ENCODE results near the gene SERTAD4. TPM values are rescaled to one million over a fixed set of nuclear protein-coding genes. Genes with fewer than 3 reads are reported as not detected.
A peak's percentile ranks its signal among the peaks of the same experiment; 100 is the strongest.
"Not testable (repeated sequence)": the region's sequence is repeated elsewhere in the genome, so short reads cannot be mapped to it uniquely, and the experiment has no call there.

Gene SERTAD4
- total RNA-seq, 1 experiment from 2014 or later, result 3.9 TPM

DNA sequence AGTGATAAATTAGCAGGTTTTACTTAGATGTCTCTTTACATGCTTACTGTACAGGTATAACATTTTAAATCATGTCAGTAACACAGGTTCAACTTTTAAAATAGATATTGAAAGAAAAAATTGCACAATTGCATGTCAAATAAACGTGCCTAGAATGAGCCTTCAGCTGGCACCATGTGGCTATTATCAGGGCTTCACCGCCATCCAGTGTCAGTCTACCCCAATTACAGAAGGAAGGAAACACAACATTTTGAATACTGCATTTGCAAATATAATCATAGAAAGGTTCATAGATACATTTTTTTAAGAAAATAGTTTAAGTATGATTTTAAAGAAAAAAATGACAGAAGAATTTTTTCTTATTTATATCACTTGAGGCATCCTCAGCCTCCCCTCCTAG, 47.5 kb upstream of the SERTAD4 start:
- no peak overlapping the region for H3K4ac ChIP-seq (ENCODE audit: low read depth, low read length)
- H2BK20ac ChIP-seq (ENCODE audit: low read depth, low read length, poor library complexity, severe bottlenecking), result no peak overlapping the region
- DNase-seq, result no peak
- H2BK120ac ChIP-seq (ENCODE audit: low read depth, low read length, poor library complexity, severe bottlenecking), result no peak overlapping the region
- no peak overlapping the region for H3K9ac ChIP-seq (ENCODE audit: extremely low read depth, insufficient read length, low read length)
- H3K27ac ChIP-seq (ENCODE audit: insufficient read length, low read depth, low read length), result no peak overlapping the region
- Mint-ChIP-seq H3K4me1 (no peaks in the 10 kb centered on the region), H3K27me3 (ENCODE audit: low read depth) (no peaks in the 10 kb centered on the region), H3K36me3 (ENCODE audit: insufficient read depth in 1 of 3, low read depth in 3 of 3) (no peaks in the 10 kb centered on the region), H3K27ac (no peak overlapping the region), H3K4me3 (no peak overlapping the region), H3K9me3 (no peaks in the 10 kb centered on the region)
- H2AK5ac ChIP-seq (ENCODE audit: insufficient read length, low read length), result no peak overlapping the region
- H3K4me2 ChIP-seq (ENCODE audit: insufficient read depth, insufficient read length, low read length), result no peak overlapping the region
- H3T11ph ChIP-seq (ENCODE audit: low read length), result no peak overlapping the region
- no peaks in the 10 kb centered on the region for H3K9me3 ChIP-seq (ENCODE audit: control insufficient read depth, low read depth, low read length)
- H2AFZ ChIP-seq (ENCODE audit: low read length), result no peak overlapping the region
- no CpG with 5 or more reads among the region's 2 CpGs for WGBS (ENCODE audit: extremely low coverage, insufficient read length, low lambda C conversion rate)
- H4K91ac ChIP-seq (ENCODE audit: insufficient read length, low read depth, low read length), result no peak overlapping the region
- no peak overlapping the region for H2BK15ac ChIP-seq (ENCODE audit: low read depth, low read length)
- H2BK5ac ChIP-seq (ENCODE audit: insufficient read length, low read length), result no peak overlapping the region
- H3K14ac ChIP-seq (ENCODE audit: insufficient read depth, low read length), result no peak overlapping the region
- H3K27me3 ChIP-seq (ENCODE audit: insufficient read depth, low read length), result no peaks in the 10 kb centered on the region
- H3K18ac ChIP-seq (ENCODE audit: insufficient read length, low read depth, low read length), result no peak overlapping the region
- H3K23ac ChIP-seq (ENCODE audit: insufficient read length, low read depth, low read length), result no peak overlapping the region
- H3K79me2 ChIP-seq (ENCODE audit: insufficient read depth, low read length), result no peaks in the 10 kb centered on the region
- H3K23me2 ChIP-seq (ENCODE audit: insufficient read length, low read depth, low read length, poor library complexity, severe bottlenecking), result no peaks in the 10 kb centered on the region
- H4K5ac ChIP-seq (ENCODE audit: insufficient read length, low read depth, low read length), result no peak overlapping the region
- H3K4me1 ChIP-seq (ENCODE audit: insufficient read depth, low read length), result no peaks in the 10 kb centered on the region
- H3K56ac ChIP-seq (ENCODE audit: insufficient read length, low read depth, low read length), result no peak overlapping the region
- TF ChIP-seq, protein P1, sequence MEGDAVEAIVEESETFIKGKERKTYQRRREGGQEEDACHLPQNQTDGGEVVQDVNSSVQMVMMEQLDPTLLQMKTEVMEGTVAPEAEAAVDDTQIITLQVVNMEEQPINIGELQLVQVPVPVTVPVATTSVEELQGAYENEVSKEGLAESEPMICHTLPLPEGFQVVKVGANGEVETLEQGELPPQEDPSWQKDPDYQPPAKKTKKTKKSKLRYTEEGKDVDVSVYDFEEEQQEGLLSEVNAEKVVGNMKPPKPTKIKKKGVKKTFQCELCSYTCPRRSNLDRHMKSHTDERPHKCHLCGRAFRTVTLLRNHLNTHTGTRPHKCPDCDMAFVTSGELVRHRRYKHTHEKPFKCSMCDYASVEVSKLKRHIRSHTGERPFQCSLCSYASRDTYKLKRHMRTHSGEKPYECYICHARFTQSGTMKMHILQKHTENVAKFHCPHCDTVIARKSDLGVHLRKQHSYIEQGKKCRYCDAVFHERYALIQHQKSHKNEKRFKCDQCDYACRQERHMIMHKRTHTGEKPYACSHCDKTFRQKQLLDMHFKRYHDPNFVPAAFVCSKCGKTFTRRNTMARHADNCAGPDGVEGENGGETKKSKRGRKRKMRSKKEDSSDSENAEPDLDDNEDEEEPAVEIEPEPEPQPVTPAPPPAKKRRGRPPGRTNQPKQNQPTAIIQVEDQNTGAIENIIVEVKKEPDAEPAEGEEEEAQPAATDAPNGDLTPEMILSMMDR (conservative IDR thresholded peaks at IDR 0.05), result peak; percentile 61
- H4K20me1 ChIP-seq (ENCODE audit: control insufficient read depth, insufficient read depth, insufficient read length), result no peaks in the 10 kb centered on the region
- no peaks in the 10 kb centered on the region for H3K79me1 ChIP-seq (ENCODE audit: insufficient read depth, low read depth, low read length, poor library complexity, severe bottlenecking)
- H2BK12ac ChIP-seq (ENCODE audit: insufficient read length, low read depth, low read length), result no peak overlapping the region
- no peak overlapping the region for H4K8ac ChIP-seq (replicated peaks; ENCODE audit: insufficient read length, low read depth, low read length)

DNA sequence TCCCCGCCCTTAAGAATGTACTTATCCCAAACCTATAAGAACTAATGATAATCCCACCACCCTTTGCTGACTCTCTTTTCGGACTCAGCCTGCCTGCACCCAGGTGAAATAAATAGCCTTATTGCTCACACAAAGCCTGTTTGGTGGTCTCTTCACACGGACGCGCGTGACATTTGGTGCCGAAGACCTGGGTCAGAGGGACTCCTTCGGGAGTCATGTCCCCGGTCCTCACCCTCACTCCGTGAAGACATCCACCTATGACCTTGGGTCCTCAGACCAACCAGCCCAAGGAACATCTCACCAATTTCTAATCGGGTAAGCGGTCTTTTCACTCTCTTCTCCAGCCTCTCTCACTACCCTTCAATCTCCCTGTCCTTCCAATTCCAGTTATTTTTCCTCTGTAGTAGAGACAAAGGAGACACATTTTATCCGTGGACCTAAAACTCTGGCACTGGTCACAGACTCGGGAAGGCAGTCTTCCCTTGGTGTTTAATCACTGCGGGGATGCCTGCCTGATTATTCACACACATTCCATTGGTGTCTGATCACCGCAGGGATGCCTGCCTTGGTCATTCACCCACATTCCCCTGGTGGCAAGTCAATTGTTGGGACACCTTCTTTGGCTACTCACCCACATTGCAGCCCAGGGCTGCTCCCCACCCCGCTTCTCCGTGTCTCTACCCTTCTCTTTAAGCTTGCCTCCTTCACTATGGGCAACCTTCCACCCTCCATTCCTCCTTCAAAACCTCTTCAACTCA, 44.6 kb upstream of the SERTAD4 start:
- DNase-seq; H3K27ac ChIP-seq (ENCODE audit: insufficient read length, low read depth, low read length): not testable (repeated sequence)

More for the DNA sequence above, 44.6 kb upstream of the SERTAD4 start:
- not testable (repeated sequence) for H3K14ac ChIP-seq (ENCODE audit: insufficient read depth, low read length); H3K23ac ChIP-seq (ENCODE audit: insufficient read length, low read depth, low read length); H3K4me1 Mint-ChIP-seq; H3K4me2 ChIP-seq (ENCODE audit: insufficient read depth, insufficient read length, low read length); H2BK12ac ChIP-seq (ENCODE audit: insufficient read length, low read depth, low read length); H3K23me2 ChIP-seq (ENCODE audit: insufficient read length, low read depth, low read length, poor library complexity, severe bottlenecking); H2AK5ac ChIP-seq (ENCODE audit: insufficient read length, low read length); H3K4me1 ChIP-seq (ENCODE audit: insufficient read depth, low read length); H4K5ac ChIP-seq (ENCODE audit: insufficient read length, low read depth, low read length); H2BK5ac ChIP-seq (ENCODE audit: insufficient read length, low read length); H3K27me3 ChIP-seq (ENCODE audit: insufficient read depth, low read length); H3K27me3 Mint-ChIP-seq (ENCODE audit: low read depth); H3K56ac ChIP-seq (ENCODE audit: insufficient read length, low read depth, low read length); H4K20me1 ChIP-seq (ENCODE audit: control insufficient read depth, insufficient read depth, insufficient read length); H4K91ac ChIP-seq (ENCODE audit: insufficient read length, low read depth, low read length); H3T11ph ChIP-seq (ENCODE audit: low read length); H2AFZ ChIP-seq (ENCODE audit: low read length); H3K9ac ChIP-seq (ENCODE audit: extremely low read depth, insufficient read length, low read length); H4K8ac ChIP-seq (replicated peaks; ENCODE audit: insufficient read length, low read depth, low read length); H3K36me3 Mint-ChIP-seq (ENCODE audit: insufficient read depth in 1 of 3, low read depth in 3 of 3); H3K79me2 ChIP-seq (ENCODE audit: insufficient read depth, low read length); H2BK20ac ChIP-seq (ENCODE audit: low read depth, low read length, poor library complexity, severe bottlenecking); H3K9me3 Mint-ChIP-seq; H2BK15ac ChIP-seq (ENCODE audit: low read depth, low read length); H3K27ac Mint-ChIP-seq; H3K9me3 ChIP-seq (ENCODE audit: control insufficient read depth, low read depth, low read length); H2BK120ac ChIP-seq (ENCODE audit: low read depth, low read length, poor library complexity, severe bottlenecking); H3K4ac ChIP-seq (ENCODE audit: low read depth, low read length); H3K79me1 ChIP-seq (ENCODE audit: insufficient read depth, low read depth, low read length, poor library complexity, severe bottlenecking); H3K18ac ChIP-seq (ENCODE audit: insufficient read length, low read depth, low read length); H3K4me3 Mint-ChIP-seq
- no CpG with 5 or more reads among the region's 18 CpGs for WGBS (ENCODE audit: extremely low coverage, insufficient read length, low lambda C conversion rate)

All from H9 (cell line).